ENCODE results near the gene CHD2.

- TF ChIP-seq CTCF (conservative IDR thresholded peaks at IDR 0.05), result no peak
- no peak for TF ChIP-seq EZH2 (IDR thresholded peaks at IDR 0.05; ENCODE audit: low read depth)
These were observed 142.1 kb downstream of the CHD2 start for GRCh38 chr15:93042211-93042610.
